Measurements from ENCODE around the gene ATRNL1. TPM values are rescaled to one million over a fixed set of nuclear protein-coding genes. Genes with fewer than 3 reads are reported as not detected.

ATRNL1 gene
- total and polyA plus RNA-seq, 2 of the 8 experiments (the other 6 are each of a cell fraction or from before 2014, with no cell fraction given) = 5.1 to 17.6 TPM

DNA sequence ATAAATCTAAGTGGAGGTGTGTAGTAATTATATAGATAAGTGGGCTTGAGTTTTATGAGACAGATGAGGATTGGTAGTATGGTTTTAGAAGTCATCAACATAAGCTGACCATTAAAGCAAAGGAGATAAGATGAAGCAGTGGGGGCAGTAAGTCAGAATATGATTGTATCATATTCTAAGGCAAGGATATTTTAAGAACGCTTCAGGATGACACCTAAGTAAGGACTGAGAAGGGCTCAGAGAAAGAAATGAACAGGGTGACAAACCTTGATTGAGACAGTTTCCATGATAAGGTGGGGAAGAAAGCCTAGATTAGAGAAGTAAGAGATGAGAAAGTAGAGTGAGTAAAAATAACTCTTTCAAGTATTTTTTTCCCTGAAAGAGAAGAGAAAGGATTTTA, 567.2 kb downstream of the ATRNL1 start:
- TF ChIP-seq BACH1 (IDR thresholded peaks at IDR 0.05; ENCODE audit: low read length) (no peak), SIN3A (conservative IDR thresholded peaks at IDR 0.05 in 1 of 2, IDR thresholded peaks at IDR 0.05 in 1 of 2; ENCODE audit: low read depth in 1 of 2, low read length in 2 of 2) (no peak), SUZ12 (IDR thresholded peaks at IDR 0.05; ENCODE audit: low read length) (no peak), SIRT6 (IDR thresholded peaks at IDR 0.05; ENCODE audit: low read length) (no peak), EZH2 (IDR thresholded peaks at IDR 0.05; ENCODE audit: low read depth, low read length, severe bottlenecking) (no peak), ZNF274 (IDR thresholded peaks at IDR 0.05; ENCODE audit: borderline replicate concordance, extremely low read depth, low read length) (no peak)
- TF ChIP-seq, protein P1, sequence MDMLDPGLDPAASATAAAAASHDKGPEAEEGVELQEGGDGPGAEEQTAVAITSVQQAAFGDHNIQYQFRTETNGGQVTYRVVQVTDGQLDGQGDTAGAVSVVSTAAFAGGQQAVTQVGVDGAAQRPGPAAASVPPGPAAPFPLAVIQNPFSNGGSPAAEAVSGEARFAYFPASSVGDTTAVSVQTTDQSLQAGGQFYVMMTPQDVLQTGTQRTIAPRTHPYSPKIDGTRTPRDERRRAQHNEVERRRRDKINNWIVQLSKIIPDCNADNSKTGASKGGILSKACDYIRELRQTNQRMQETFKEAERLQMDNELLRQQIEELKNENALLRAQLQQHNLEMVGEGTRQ (IDR thresholded peaks at IDR 0.05; ENCODE audit: low read length) = no peak
- TF ChIP-seq, protein P2, sequence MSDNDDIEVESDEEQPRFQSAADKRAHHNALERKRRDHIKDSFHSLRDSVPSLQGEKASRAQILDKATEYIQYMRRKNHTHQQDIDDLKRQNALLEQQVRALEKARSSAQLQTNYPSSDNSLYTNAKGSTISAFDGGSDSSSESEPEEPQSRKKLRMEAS (IDR thresholded peaks at IDR 0.05) = no peak
- Histone ChIP-seq H3K4me2 (ENCODE audit: insufficient read depth in 1 of 2, low read depth in 2 of 2, low read length in 2 of 2) (no peak overlapping the region), H3K23ac (ENCODE audit: insufficient read length) (no peak overlapping the region), H3K56ac (replicated peaks; ENCODE audit: insufficient read length, low read depth, low read length) (no peak overlapping the region), H3K18ac (ENCODE audit: extremely low read depth, low read length) (no peak overlapping the region), H3K36me3 (ENCODE audit: control insufficient read depth in 2 of 4, insufficient read depth in 4 of 4, low read length in 3 of 4) (no peaks in the 10 kb centered on the region), H4K5ac (ENCODE audit: insufficient read length, low read depth, low read length) (no peak overlapping the region), H2BK5ac (ENCODE audit: low read depth, low read length) (no peak overlapping the region), H3K9ac (replicated peaks in 1 of 4; ENCODE audit: extremely low read depth in 1 of 4, low read depth in 3 of 4, low read length in 3 of 4) (no peak overlapping the region), H2BK120ac (replicated peaks; ENCODE audit: low read depth, low read length) (no peak overlapping the region), H3K9me3 (ENCODE audit: insufficient read depth in 2 of 2, low read depth in 1 of 2, low read length in 1 of 2) (no peaks in the 10 kb centered on the region), H2BK15ac (ENCODE audit: low read length) (no peak overlapping the region), H2AK5ac (ENCODE audit: low read depth, low read length) (no peak overlapping the region), H3K4me3 (ENCODE audit: extremely low read depth in 1 of 4, insufficient read depth in 2 of 4, low read depth in 3 of 4, low read length in 4 of 4) (no peak overlapping the region), H4K91ac (replicated peaks; ENCODE audit: insufficient read length, low read length) (no peak overlapping the region), H3K27me3 (replicated peaks in 1 of 4; ENCODE audit: control insufficient read depth in 3 of 4, extremely low read depth in 1 of 4, insufficient read depth in 3 of 4, low read length in 3 of 4) (no peaks in the 10 kb centered on the region), H3K4ac (replicated peaks; ENCODE audit: insufficient read length, low read depth, low read length) (no peak overlapping the region), H3K79me2 (ENCODE audit: control insufficient read depth in 1 of 2, insufficient read depth in 2 of 2, low read length in 2 of 2) (no peaks in the 10 kb centered on the region), H3K23me2 (ENCODE audit: low read depth, low read length) (no peaks in the 10 kb centered on the region), H3K79me1 (ENCODE audit: low read depth, low read length) (no peaks in the 10 kb centered on the region), H2AFZ (ENCODE audit: low read length) (no peak overlapping the region), H3K4me1 (replicated peaks in 1 of 4; ENCODE audit: control insufficient read depth in 3 of 4, insufficient read depth in 4 of 4, low read length in 3 of 4) (no peaks in the 10 kb centered on the region), H2BK12ac (ENCODE audit: low read depth, low read length) (no peak overlapping the region), H4K8ac (ENCODE audit: extremely low read depth, insufficient read depth, low read length) (no peak overlapping the region), H3K14ac (ENCODE audit: insufficient read length) (no peak overlapping the region), H3K27ac (ENCODE audit: low read depth, low read length) (no peak overlapping the region), H4K20me1 (replicated peaks in 1 of 2; ENCODE audit: control insufficient read depth in 1 of 2, insufficient read depth in 2 of 2, low read length in 2 of 2) (no peaks in the 10 kb centered on the region), H2BK20ac (ENCODE audit: low read length) (no peak overlapping the region)
- no peak for DNase-seq (ENCODE audit: low read depth in 1 of 2, low spot score in 2 of 2)
- ChIA-PET CTCF (ENCODE audit: partially characterized antibody) (no interaction called here), POLR2A (ENCODE audit: partially characterized antibody) (no interaction called here)
- 86% methylated on average over 1 of the region's 1 CpG; no CpG with 5 or more reads in 1 of the 2 experiments for WGBS, 2 experiments (ENCODE audit: extremely low coverage in 1 of 2, insufficient coverage in 1 of 2, insufficient read length in 1 of 2, insufficient replicate concordance in 2 of 2, low coverage in 1 of 2, low lambda C conversion rate in 2 of 2, missing lambda C conversion rate in 1 of 2)
- no peak for FAIRE-seq

Measured in H1 (cell line).